HepG2 (cell line): ENCODE data around the gene POMT2. TPM values are rescaled to one million over a fixed set of nuclear protein-coding genes. Genes with fewer than 3 reads are reported as not detected.

Experiments used
- CREB1 ChIP-seq, 2 experiments: fragments of 450-650 bp in 1 of 2; IDR thresholded peaks; 2 replicates each; pipeline ENCODE4 v1.6.1; 2016 to 2017; ENCODE audit warnings: control low read depth in 1 of 2, mild to moderate bottlenecking in 1 of 2, missing compliant biosample characterization in 1 of 2, missing genetic modification characterization in 1 of 2
- CTCF ChIP-seq: sonication (generic); formaldehyde crosslinking; IDR thresholded peaks from 2 replicates; pipeline ENCODE4 v1.5.0; 2020; ENCODE audit warnings: mild to moderate bottlenecking, missing genetic modification reagents, moderate library complexity
- FOSL2 ChIP-seq: sonication (generic); formaldehyde crosslinking; IDR thresholded peaks from 2 replicates; pipeline ENCODE4 v1.4.0; 2020; ENCODE audit warnings: missing genetic modification reagents
- FOXK1 ChIP-seq: sonication (generic); formaldehyde crosslinking; IDR thresholded peaks from 2 replicates; pipeline ENCODE4 v1.4.0; 2020; ENCODE audit warnings: low read depth, missing genetic modification reagents, borderline replicate concordance
- GATAD1 ChIP-seq: IDR thresholded peaks from 2 replicates; pipeline ENCODE4 v1.6.1; 2016; ENCODE audit warnings: missing genetic modification reagents, missing compliant biosample characterization
- ISX ChIP-seq: sonication (generic); formaldehyde crosslinking; conservative IDR thresholded peaks from 2 replicates; pipeline ENCODE4 v1.5.0; 2020; ENCODE audit warnings: missing genetic modification reagents
- JDP2 ChIP-seq: sonication (generic); formaldehyde crosslinking; IDR thresholded peaks from 2 replicates; pipeline ENCODE4 v1.8.1; 2022; ENCODE audit warnings: missing genetic modification reagents, borderline replicate concordance
- MIXL1 ChIP-seq: IDR thresholded peaks from 2 replicates; pipeline ENCODE4 v1.6.1; 2016
- MXI1 ChIP-seq: IDR thresholded peaks from 3 replicates; pipeline ENCODE4 v1.6.1; 2012; ENCODE audit warnings: low read depth, low read length, inconsistent platforms, borderline replicate concordance
- NR2F1 ChIP-seq, 2 experiments: fragments of 450-650 bp in 1 of 2; formaldehyde crosslinking in 1 of 2; IDR thresholded peaks; 2 replicates each; pipeline versions ENCODE4 v1.5.0 to v1.6.1; 2016 to 2020; ENCODE audit warnings: mild to moderate bottlenecking in 1 of 2, missing compliant biosample characterization in 1 of 2, missing genetic modification reagents in 1 of 2, moderate library complexity in 1 of 2
- NR2F6 ChIP-seq, 2 experiments: IDR thresholded peaks; 2 replicates each; pipeline ENCODE4 v1.6.1; 2016; ENCODE audit warnings: antibody characterized with exemption in 1 of 2, mild to moderate bottlenecking in 1 of 2
- NRL ChIP-seq: sonication (generic); formaldehyde crosslinking; IDR thresholded peaks from 2 replicates; pipeline ENCODE4 v1.5.0; 2020; ENCODE audit warnings: missing genetic modification reagents, mild to moderate bottlenecking, moderate library complexity, borderline replicate concordance
- PAXIP1 ChIP-seq: sonication (generic); formaldehyde crosslinking; conservative IDR thresholded peaks from 2 replicates; pipeline ENCODE4 v1.4.0; 2020; ENCODE audit warnings: mild to moderate bottlenecking, missing genetic modification reagents, moderate library complexity
- RAD21 ChIP-seq: fragments of 450-650 bp; formaldehyde crosslinking; IDR thresholded peaks from 2 replicates; pipeline ENCODE4 v1.5.0; 2020; ENCODE audit warnings: mild to moderate bottlenecking
- SMC3 ChIP-seq: IDR thresholded peaks from 2 replicates; pipeline ENCODE4 v1.6.1; 2011; ENCODE audit warnings: low read length, improper control_type of control experiment
- SP4 ChIP-seq: sonication (generic); formaldehyde crosslinking; IDR thresholded peaks from 2 replicates; pipeline ENCODE4 v1.8.1; 2023; ENCODE audit warnings: mild to moderate bottlenecking, missing genetic modification reagents
- STAG1 ChIP-seq: sonication (generic); formaldehyde crosslinking; IDR thresholded peaks from 2 replicates; pipeline ENCODE4 v1.4.0; 2020; ENCODE audit warnings: missing genetic modification reagents
- TCF7L2 ChIP-seq: IDR thresholded peaks from 2 replicates; pipeline ENCODE4 v1.6.1; 2011; ENCODE audit warnings: mild to moderate bottlenecking, low read depth, low read length, moderate library complexity
- ZNF224 ChIP-seq: sonication (generic); formaldehyde crosslinking; IDR thresholded peaks from 2 replicates; pipeline ENCODE4 v1.5.0; 2020; ENCODE audit warnings: mild to moderate bottlenecking, missing genetic modification reagents
- ZNF441 ChIP-seq: sonication (generic); formaldehyde crosslinking; IDR thresholded peaks from 2 replicates; pipeline ENCODE4 v1.7.0; 2021; ENCODE audit warnings: missing genetic modification reagents, borderline replicate concordance
- ZNF562 ChIP-seq: sonication (generic); formaldehyde crosslinking; IDR thresholded peaks from 2 replicates; pipeline ENCODE4 v1.8.0; 2022; ENCODE audit warnings: missing genetic modification reagents, borderline replicate concordance
- ZNF652 ChIP-seq: IDR thresholded peaks from 2 replicates; pipeline ENCODE4 v1.6.1; 2016; ENCODE audit warnings: low read depth, borderline replicate concordance
- ZNF720 ChIP-seq: sonication (generic); formaldehyde crosslinking; IDR thresholded peaks from 2 replicates; pipeline ENCODE4 v1.4.0; 2020; ENCODE audit warnings: missing genetic modification reagents
- ZNF891 ChIP-seq: sonication (generic); formaldehyde crosslinking; IDR thresholded peaks from 2 replicates; pipeline ENCODE4 v1.5.0; 2020; ENCODE audit warnings: mild to moderate bottlenecking, missing genetic modification reagents
- ZSCAN9 ChIP-seq: IDR thresholded peaks from 2 replicates; pipeline ENCODE4 v1.6.1; 2016; ENCODE audit warnings: borderline replicate concordance
- polyA plus RNA-seq, 8 experiments: library from polyadenylated mRNA; depleted of rRNA in 3 of 8; stranded (reverse) in 7 of 8; unstranded in 1 of 8; fragments of >200 nt; fragmentation: Illumina TruSeq in 4 of 8; extraction: Trizol in 4 of 8; gene quantifications; 2 replicates each; pipeline versions ENCODE4 v1.2.1 to v1.2.3, GENCODE V29; 2011 to 2016; ENCODE audit warnings: low read depth in 4 of 8, missing spikeins in 1 of 8, mixed read lengths in 1 of 8; ENCODE audit not compliant: insufficient read depth in 1 of 8
- total RNA-seq, 5 experiments: library from RNA; depleted of rRNA; stranded (reverse); fragments of >200 nt; fragmentation: Illumina TruSeq; extraction: Trizol; gene quantifications; 2 replicates each; pipeline ENCODE4 v1.2.3, GENCODE V29; 2016; ENCODE audit warnings: low read depth in 1 of 5

The POMT2 gene
- total and polyA plus RNA-seq, 2 of the 13 experiments (the other 11 are each of a cell fraction or from before 2014, with no cell fraction given) = 15.3 to 15.9 TPM

GRCh38 chr14:77301103-77301502, 19.6 kb downstream of the POMT2 start (continued):
- TF ChIP-seq SMC3 (peak; percentile 95), NR2F1 (CRISPR knock-in tag; IDR thresholded peaks at IDR 0.05) (0 out of 4 replicates have a peak, but pooled peaks of 1 of the 2 experiments have one; percentile 21), PAXIP1 (CRISPR knock-in tag) (no peak), ZNF720 (CRISPR knock-in tag) (no peak), ZSCAN9 (CRISPR knock-in tag) (no peak), ISX (CRISPR knock-in tag) (no peak), SP4 (CRISPR knock-in tag) (0 out of 2 replicates have a peak, but pooled peaks have one; percentile 16), NR2F6 (IDR thresholded peaks at IDR 0.05) (peak; percentile 33; the same call in 1 of the 2 replicates), NR2F6 (CRISPR knock-in tag; IDR thresholded peaks at IDR 0.05) (peak; percentile 57; the same call in 1 of the 2 replicates), CREB1 (IDR thresholded peaks at IDR 0.05) (no peak), CREB1 (CRISPR knock-in tag; IDR thresholded peaks at IDR 0.05) (no peak), JDP2 (CRISPR knock-in tag) (no peak), FOXK1 (CRISPR knock-in tag) (peak; percentile 44; the same call in 1 of the 2 replicates), RAD21 (CRISPR knock-in tag) (peak; percentile 88), STAG1 (CRISPR knock-in tag) (peak; percentile 93), ZNF562 (no peak), ZNF891 (CRISPR knock-in tag) (peak; percentile 62; the same call in 1 of the 2 replicates), NRL (peak; percentile 62; the same call in 1 of the 2 replicates), MXI1 (peak; percentile 20; the same call in 1 of the 3 replicates), CTCF (CRISPR knock-in tag) (peak; percentile 89), ZNF441 (CRISPR knock-in tag) (0 out of 2 replicates have a peak, but pooled peaks have one; percentile 48), TCF7L2 (no peak), FOSL2 (CRISPR knock-in tag) (peak; percentile 37), ZNF224 (CRISPR knock-in tag) (0 out of 2 replicates have a peak, but pooled peaks have one; percentile 47), GATAD1 (CRISPR knock-in tag) (0 out of 2 replicates have a peak, but pooled peaks have one; percentile 22), ZNF652 (peak; percentile 65; the same call in 1 of the 2 replicates), MIXL1 (CRISPR knock-in tag) (0 out of 2 replicates have a peak, but pooled peaks have one; percentile 30)
